Ishikawa (cell line): Measurements from ENCODE around the gene RNF149.

Experiments
- CEBPB ChIP-seq: IDR thresholded peaks from 2 replicates; pipeline ENCODE4 v1.6.1; 2012
- CREB1 ChIP-seq: IDR thresholded peaks from 2 replicates; pipeline ENCODE4 v1.6.1; 2012; ENCODE audit warnings: low read depth
- EP300 ChIP-seq: IDR thresholded peaks from 2 replicates; pipeline ENCODE4 v1.6.1; 2012; ENCODE audit warnings: borderline replicate concordance
- MAX ChIP-seq: IDR thresholded peaks from 2 replicates; pipeline ENCODE4 v1.6.1; 2012
- NFIC ChIP-seq: IDR thresholded peaks from 2 replicates; pipeline ENCODE4 v1.6.1; 2012
- TEAD4 ChIP-seq: IDR thresholded peaks from 2 replicates; pipeline ENCODE4 v1.6.1; 2012

DNA sequence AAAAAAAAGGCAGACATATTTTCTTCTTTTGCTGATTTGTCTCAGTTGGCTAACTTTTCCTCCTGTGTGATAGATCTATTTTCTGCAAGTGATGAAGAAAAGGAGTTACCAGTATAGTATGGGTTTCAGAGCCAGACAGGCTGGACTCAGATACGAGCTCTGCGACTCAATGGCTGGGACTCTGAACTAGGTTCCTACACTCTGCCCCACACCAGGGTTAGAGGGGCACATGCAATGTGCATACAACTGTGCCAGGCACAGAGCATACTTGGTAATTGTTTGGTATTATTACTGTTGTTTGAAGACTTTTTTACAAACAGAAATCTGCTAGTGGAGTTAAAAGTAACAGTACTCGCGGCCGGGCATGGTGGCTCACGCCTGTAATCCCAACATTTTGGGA, 21.8 kb downstream of the RNF149 start:
- TF ChIP-seq TEAD4: no peak
- no peak for TF ChIP-seq CEBPB
- no peak for TF ChIP-seq NFIC
- TF ChIP-seq EP300: no peak
- TF ChIP-seq MAX: no peak
- TF ChIP-seq CREB1: no peak
